ENCODE measurements around the gene ADAM12.

DNA sequence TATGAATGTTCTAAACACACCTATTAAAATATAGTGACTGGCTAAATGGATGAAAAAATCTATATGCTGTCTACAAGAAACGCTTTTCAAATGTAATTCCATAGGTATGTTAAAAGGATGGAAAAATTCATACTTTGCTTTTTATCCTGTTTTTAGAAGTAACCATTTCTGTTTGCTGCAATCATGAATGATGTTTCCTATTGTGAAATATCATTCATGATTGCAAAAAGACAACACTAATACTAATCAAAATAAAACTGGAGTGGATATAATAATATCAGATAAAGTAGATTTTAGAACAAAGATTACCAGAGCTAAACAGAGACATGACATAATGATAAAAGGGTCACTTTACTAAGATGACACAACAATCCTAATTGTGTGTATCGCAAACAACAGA, 353.7 kb downstream of the ADAM12 start:
- TF ChIP-seq, protein P1, sequence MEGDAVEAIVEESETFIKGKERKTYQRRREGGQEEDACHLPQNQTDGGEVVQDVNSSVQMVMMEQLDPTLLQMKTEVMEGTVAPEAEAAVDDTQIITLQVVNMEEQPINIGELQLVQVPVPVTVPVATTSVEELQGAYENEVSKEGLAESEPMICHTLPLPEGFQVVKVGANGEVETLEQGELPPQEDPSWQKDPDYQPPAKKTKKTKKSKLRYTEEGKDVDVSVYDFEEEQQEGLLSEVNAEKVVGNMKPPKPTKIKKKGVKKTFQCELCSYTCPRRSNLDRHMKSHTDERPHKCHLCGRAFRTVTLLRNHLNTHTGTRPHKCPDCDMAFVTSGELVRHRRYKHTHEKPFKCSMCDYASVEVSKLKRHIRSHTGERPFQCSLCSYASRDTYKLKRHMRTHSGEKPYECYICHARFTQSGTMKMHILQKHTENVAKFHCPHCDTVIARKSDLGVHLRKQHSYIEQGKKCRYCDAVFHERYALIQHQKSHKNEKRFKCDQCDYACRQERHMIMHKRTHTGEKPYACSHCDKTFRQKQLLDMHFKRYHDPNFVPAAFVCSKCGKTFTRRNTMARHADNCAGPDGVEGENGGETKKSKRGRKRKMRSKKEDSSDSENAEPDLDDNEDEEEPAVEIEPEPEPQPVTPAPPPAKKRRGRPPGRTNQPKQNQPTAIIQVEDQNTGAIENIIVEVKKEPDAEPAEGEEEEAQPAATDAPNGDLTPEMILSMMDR (IDR thresholded peaks at IDR 0.05 in 8 of 11, conservative IDR thresholded peaks at IDR 0.05 in 3 of 11): no peak
- TF ChIP-seq POLR2A (IDR thresholded peaks at IDR 0.05) (no peak), POLR2AphosphoS5 (IDR thresholded peaks at IDR 0.05) (no peak)

Data from spleen (tissue), 7 donors.